HuH-7 (cell line): ENCODE measurements around the gene PGLYRP2.

Experiments
- DNase-seq: peaks from one replicate; pipeline ENCODE4 v3.0.0; 2011; ENCODE audit warnings: low spot score

PGLYRP2 gene

DNA sequence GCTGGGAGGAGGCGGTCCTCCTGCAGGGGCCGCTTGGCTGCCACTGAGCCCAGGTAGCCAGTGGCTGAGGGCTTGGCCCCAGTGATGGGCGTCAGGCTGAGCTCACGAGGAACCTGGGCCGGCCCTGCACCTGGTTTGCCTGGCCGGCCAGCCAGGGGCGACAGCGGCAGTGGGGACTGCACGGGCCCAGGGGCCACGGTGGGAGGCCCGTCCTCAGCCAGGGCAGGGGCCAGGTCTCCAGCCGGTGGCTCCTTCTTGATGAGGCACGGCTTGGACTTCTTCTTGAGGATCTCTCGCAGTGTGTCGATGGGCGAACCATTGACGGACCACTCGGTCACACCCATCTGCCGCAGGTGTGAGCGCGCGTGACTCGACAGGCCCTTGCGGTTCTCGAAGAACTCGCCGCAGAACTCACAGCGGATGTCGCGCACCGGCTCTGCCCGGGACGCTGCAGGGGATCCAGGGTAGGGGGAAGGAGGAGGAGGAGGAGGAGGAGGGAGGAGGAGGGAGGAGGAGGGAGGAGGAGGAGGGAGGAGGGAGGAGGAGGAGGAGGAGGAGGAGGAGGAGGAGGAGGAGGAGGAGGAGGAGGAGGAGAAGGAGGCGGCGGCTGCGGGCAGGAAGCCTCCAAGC, 53.9 kb downstream of the PGLYRP2 start:
- DNase-seq, result no peak

DNA sequence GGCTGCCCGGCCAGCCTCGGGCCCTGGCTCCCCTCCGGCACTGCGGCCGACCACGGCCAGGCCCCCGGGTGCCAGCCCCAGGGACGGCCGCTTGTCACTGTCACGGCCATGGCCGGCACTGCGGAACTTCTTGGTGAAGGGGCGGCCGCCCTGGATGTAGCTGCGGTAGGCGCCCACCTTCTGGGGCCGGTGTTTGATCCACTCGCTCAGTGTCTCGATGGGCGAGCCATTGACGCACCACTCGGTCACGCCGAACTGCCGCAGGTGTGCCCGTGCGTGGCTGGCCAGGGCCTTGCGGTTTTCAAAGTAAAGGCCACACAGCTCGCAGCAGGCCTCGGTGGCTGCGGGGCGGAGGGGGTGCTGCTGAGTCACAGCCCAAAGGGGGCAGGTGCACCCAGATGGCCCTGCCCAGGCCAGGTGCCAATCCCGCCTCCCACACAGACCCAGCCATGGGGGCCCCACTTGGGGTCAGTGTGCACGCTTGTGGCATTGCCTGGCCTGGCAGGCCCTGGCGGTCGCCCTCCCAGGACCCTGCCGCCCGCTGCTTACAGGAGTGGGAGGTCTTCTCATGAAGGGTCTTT, 54.5 kb downstream of the PGLYRP2 start:
- DNase-seq, result no peak

DNA sequence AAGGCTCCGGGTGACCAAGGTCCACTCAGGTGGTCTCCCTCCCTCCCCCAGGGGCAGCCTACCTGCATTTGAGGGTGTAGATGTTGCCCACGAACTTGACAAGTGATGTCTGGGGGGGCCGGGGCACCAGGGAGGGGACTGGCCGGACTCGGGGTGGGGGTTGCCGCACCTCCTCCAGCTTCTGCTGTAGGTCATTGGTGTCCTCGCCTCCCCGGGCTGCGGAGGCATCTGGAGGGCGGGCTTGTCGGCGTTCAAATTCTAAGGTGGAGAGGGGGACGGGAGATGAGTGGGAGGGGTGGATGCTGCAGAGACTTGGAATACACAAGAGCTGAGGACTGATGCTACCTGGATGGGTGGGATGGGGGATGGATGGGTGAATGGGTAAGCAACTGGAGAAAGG, 55.2 kb downstream of the PGLYRP2 start:
- DNase-seq, result no peak

DNA sequence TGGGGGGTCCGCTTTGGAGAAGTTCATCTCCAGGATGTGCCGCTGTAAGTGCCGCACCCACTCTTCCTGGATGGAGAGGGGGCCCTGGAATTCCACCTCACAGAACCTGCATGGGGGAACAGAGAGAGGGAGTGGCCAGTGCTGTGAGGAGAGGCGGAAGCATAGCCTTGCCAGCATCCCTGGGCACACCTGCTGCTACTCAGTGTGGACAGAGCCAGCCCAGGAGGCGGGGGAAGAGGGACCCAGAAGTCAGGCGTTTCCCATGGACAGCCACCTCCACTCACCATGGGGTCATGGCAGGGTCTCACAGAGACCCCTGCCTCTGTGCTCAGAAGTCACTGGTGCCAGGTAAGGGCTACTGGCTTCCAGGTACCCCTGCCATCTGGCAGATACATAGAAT, 56.2 kb downstream of the PGLYRP2 start:
- no peak for DNase-seq

DNA sequence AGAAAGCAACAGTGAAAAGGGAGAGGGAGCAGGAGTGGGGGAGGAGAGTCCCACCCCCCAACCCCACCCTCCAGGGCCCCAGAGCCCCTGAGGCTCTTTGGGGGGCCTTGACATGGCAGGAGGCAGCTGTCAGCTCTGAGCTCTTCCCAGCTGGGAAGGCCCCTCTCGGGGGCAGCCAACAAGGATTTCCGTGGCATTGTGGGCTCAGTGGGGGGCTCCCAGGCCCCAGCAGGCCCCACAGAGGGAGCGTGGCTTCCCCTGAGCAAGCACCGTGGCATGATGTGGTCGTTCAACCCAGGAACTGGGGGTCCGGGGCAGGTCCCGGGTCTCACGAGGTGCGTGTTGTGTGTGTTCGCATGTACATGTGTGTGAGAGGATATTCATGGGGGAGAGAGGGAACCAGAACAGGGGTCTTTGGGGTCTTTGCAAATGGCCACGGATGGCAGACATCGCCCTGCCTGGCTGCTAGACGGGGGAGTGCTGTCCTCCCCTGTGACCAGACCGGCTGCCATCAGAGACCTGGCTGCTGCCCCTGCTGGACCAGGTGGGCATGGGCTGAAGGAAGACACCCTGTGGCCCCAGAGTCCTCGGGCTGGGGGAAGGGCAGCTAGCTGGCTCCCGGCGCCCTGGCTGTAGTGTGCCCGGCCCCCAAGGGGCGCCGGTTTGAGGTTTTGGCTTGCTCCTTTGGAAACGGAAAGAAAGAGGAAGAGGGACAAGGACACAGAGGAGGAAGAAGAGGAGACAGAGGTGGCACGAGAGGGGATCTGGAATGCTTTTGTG, 56.8 kb downstream of the PGLYRP2 start:
- DNase-seq, result no peak

DNA sequence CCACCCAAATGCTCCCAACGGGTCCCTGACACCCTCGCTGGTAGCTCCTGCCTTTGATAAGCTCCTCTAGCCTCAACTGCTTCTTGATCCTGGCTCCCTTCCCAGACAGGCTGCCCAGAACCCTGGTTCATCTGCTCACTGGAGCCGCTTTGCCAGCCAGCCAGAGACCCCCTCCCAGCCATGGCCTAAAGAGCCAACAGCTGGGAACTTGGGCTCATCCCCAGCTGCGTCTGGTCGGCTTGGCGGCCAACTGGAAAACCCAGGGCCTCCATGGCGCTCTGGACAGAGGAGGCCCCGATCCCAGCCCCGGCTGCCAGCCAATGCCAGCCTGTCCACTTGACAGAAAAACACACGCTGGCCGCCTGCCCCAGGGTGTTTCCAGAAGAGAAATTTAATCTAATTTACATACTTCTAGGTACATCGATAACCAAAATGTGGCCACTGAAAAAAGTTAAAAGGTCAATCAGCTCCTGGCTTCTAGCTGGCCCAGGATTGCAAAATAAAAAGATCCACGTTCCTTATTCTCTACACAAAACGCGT, 57.5 kb downstream of the PGLYRP2 start:
- DNase-seq, result no peak

DNA sequence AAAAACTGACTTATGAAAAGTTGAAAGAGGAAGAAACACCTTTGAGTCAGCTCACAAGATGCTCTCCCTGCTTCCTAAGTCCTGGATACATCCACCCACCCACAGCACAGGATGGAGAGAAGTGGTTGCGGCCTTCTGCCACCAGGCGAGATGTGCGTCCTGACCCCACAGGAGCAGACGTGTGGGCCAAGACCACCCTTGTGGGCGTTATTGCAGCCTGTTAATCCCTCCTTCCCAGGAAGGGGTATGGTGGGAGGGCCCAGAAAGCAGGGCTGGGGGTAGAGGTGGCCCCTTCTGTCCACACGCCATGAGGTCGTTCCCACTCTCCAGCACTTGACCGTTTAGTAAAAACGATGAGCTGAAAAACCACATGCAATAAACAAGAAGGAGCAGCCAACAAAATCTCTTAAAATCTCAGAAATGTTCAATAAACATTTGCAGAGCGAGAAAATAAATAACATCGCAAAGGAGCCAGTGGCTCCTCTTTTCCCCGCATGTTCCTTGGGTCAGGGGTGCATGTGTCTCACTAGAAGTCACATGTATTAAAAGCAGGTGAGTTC, 58.1 kb downstream of the PGLYRP2 start:
- no peak for DNase-seq

DNA sequence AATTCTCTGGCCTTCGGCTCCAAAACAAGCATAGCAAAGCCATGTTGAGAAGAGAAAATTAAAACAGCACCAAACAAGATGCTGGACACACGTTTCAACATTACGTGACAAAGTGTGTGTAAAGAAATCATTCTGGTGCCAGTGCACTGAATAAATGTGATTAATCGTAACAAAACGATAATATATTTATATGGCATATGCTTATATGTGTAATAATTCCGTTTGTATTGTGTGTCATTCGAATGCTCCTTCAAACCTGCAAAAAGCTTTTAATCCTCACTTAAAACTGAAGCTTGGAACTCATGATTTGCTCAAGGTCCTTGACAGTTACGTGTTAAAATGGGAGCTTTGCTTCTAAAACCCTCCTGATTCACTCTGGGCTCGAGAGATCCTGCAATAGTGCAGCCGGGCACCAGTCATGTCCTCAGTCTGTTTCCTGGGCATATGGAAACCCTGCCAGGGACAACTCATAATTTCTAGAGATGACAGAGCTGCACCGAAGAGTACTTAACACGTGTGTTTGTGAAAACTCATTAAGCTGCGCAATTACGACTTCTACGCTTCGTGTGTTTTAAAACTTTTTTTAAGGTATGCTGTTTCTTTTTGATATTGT, 59.8 kb downstream of the PGLYRP2 start:
- no peak for DNase-seq
